Right atrium auricular region (tissue), 2 donors: ENCODE measurements around the gene EMILIN1. TPM values are rescaled to one million over a fixed set of nuclear protein-coding genes. Genes with fewer than 3 reads are reported as not detected.

Source experiments
- DNase-seq: peaks from one replicate; pipeline ENCODE4 v3.0.0-alpha.2; 2019; ENCODE audit warnings: low spot score
- H3K27ac ChIP-seq, 2 donors: fragments of 200-600 bp; sonication (generic); 1 replicate in 1 of 2; 2 replicates in 1 of 2; pipeline ENCODE4 v1.5.1; 2016 to 2019
- H3K27me3 ChIP-seq, 2 donors: fragments of 200-600 bp; sonication (generic); one replicate each; pipeline versions ENCODE4 v1.5.1 to v1.6.0; 2017 to 2019
- H3K36me3 ChIP-seq: fragments of 200-600 bp; sonication (generic); one replicate; pipeline ENCODE4 v1.5.1; 2016
- H3K4me1 ChIP-seq, 2 donors: fragments of 200-600 bp; sonication (generic); one replicate each; pipeline versions ENCODE4 v1.5.1 to v1.6.0; 2017 to 2019
- H3K4me3 ChIP-seq, 2 donors: fragments of 200-600 bp; sonication (generic); 1 replicate in 1 of 2; 2 replicates in 1 of 2; pipeline ENCODE4 v1.5.1; 2017 to 2019; ENCODE audit warnings: mild to moderate bottlenecking in 1 of 2, moderate library complexity in 1 of 2
- H3K9me3 ChIP-seq, 2 donors: fragments of 200-600 bp; sonication (generic); one replicate each; pipeline ENCODE4 v1.5.1; 2019
- total RNA-seq, 2 donors: library from RNA; depleted of rRNA; stranded (reverse); fragments of >200 nt; gene quantifications; one replicate each; pipeline ENCODE4 v1.1.0, GENCODE V29; 2016
- TF ChIP-seq, protein P1 (sequence below), 2 donors: fragments of 200-600 bp; sonication (generic); IDR thresholded peaks; one replicate each; pipeline ENCODE4 v1.5.1; 2019; ENCODE audit warnings: antibody characterized with exemption in 2 of 2

Gene EMILIN1
- total RNA-seq, 2 donors from 2014 or later, result 22.3 to 36.7 TPM

- Histone ChIP-seq H3K27ac (peak overlapping the region; percentile 26 to 27), H3K27me3 (no peaks in the 10 kb centered on the region), H3K9me3 (no peaks in the 10 kb centered on the region), H3K4me1 (peaks cover 0 to 13% of the 10 kb centered on the region in 2 donors), H3K36me3 (peaks cover 40% of the 10 kb centered on the region), H3K4me3 (no peak overlapping the region)
- TF ChIP-seq, protein P1, sequence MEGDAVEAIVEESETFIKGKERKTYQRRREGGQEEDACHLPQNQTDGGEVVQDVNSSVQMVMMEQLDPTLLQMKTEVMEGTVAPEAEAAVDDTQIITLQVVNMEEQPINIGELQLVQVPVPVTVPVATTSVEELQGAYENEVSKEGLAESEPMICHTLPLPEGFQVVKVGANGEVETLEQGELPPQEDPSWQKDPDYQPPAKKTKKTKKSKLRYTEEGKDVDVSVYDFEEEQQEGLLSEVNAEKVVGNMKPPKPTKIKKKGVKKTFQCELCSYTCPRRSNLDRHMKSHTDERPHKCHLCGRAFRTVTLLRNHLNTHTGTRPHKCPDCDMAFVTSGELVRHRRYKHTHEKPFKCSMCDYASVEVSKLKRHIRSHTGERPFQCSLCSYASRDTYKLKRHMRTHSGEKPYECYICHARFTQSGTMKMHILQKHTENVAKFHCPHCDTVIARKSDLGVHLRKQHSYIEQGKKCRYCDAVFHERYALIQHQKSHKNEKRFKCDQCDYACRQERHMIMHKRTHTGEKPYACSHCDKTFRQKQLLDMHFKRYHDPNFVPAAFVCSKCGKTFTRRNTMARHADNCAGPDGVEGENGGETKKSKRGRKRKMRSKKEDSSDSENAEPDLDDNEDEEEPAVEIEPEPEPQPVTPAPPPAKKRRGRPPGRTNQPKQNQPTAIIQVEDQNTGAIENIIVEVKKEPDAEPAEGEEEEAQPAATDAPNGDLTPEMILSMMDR (IDR thresholded peaks at IDR 0.05), result no peak
- no peak for DNase-seq
These were observed 36.2 kb upstream of the EMILIN1 start for GRCh38 chr2:27042159-27042661.

DNA sequence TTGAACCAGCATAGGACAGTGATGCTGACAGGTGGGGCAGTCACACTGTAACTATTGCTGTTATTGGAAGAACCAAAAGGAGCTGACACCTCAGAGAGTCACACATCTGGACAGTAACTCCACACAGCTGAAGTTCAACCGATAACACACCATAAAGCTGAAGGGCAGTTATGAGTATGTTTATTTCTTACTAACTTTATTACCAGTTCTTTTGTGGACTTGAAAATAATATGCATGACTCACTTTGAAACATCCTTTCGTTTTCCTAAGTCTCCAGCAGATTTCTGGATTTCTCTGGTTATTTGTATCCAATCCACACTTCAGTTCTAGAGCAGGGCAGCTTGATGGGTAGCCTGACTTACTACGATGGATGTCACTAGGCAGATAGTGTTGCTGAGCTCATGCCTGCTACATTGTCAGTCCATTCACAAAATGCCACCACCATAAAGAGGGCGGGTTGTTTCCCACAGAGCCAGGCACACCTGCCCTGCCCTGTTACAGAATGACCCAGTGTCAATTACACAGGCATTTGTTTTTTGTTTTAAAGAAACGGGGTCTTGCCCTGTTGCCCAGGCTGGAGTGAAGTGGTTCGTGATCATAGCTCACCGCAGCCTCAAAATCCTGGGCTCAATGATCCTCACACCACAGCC is 35.3 kb upstream of the EMILIN1 start:
- Histone ChIP-seq H3K4me1 (peaks cover 0 to 13% of the 10 kb centered on the region in 2 donors), H3K27ac (no peak overlapping the region), H3K9me3 (no peaks in the 10 kb centered on the region), H3K27me3 (no peaks in the 10 kb centered on the region), H3K4me3 (no peak overlapping the region), H3K36me3 (peaks cover 31% of the 10 kb centered on the region)
- no peak for DNase-seq
- TF ChIP-seq, protein P1 (IDR thresholded peaks at IDR 0.05), result no peak

DNA sequence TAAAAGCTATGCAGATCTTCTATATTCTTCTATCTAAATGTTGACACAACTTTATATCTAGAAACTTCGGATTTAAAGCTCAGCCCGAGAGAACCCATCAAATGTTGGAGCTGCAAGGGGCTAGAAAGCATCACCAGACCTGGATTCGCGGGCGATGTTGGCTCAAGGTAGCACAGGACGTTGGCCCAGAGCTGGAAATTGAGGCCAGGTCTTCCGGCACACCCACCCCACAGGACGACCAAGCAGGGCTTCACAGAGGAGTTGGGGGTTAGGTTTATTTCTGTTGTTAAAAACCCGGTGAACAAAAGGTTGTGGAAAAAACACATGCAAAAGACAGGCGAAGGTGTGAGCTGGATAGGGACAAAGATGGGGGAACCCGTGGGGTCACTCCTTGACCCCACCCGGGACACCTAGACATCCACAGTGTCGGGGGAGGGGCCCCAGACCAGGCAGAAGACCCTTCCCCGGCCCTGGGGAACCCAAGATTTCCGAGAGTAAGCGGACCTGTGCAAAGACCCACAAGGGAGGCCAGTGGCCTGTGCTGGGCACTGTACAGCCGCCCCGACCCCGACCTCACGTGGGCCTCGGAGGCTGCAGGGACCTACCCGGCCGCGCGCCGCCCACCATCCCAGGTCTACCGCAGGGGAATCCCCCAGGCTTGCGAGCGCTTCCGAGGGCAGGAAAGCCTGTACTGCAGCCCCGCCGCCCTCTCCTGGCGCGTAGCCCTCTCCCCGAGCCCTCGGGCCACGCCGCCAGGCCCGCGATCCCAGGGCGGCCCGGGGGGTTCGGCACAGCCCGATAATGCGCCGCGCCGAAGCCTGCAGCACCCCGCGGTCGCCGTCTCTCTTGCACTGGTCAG is 28.8 kb upstream of the EMILIN1 start:
- Histone ChIP-seq H3K27me3 (no peaks in the 10 kb centered on the region), H3K27ac (peak overlapping the region; percentile 92 to 98), H3K9me3 (no peaks in the 10 kb centered on the region), H3K36me3 (peaks cover 4% of the 10 kb centered on the region), H3K4me3 (peak overlapping the region; percentile 98 to 99), H3K4me1 (peaks cover 0 to 14% of the 10 kb centered on the region in 2 donors)
- peak; percentile 64 for DNase-seq
- TF ChIP-seq, protein P1 (IDR thresholded peaks at IDR 0.05), result no peak

DNA sequence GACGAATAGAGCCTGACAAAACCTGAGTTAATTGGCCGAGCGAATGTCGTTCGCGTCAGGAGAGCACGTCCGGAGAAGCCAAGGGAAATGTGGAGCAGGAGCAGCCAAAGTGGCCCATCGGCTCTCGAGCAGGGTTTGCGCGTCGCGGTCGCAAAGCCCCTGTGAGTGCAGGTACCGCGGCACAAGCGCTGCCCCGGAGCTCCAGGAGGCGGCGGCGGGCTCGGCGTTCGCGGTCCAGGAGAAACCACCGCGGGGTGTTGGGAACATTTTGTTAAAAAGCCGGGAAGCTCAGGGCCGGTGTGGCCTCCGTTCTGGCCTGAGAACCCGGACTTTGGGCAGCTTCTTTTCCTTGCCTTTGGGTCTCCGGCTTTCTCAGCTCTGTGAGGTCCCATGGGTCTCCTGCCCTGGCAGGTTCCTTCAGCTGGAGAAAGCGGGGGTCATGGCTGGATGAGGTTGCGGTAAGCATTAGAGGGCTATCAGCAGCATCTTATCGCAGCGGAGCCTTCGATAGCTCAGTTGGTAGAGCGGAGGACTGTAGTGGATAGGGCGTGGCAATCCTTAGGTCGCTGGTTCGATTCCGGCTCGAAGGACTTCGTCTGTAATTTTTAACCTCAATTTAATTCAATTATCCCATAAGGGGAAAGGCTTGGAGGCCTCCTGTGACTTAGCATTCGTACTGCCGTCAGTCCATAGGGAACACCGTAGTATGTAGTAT is 28.0 kb upstream of the EMILIN1 start:
- H3K9me3 ChIP-seq, result no peaks in the 10 kb centered on the region

More for the DNA sequence above, 28.0 kb upstream of the EMILIN1 start:
- Histone ChIP-seq H3K36me3 (peaks cover 10% of the 10 kb centered on the region), H3K27ac (peak overlapping the region; percentile 92 to 98), H3K27me3 (no peaks in the 10 kb centered on the region), H3K4me1 (peaks cover 0 to 14% of the 10 kb centered on the region in 2 donors), H3K4me3 (peak overlapping the region; percentile 98 to 99)
- TF ChIP-seq, protein P1 (IDR thresholded peaks at IDR 0.05), result peak; percentile 20 to 55
- DNase-seq, result peak; percentile 96
